Osteocyte (in vitro differentiated cells): Measurements from ENCODE around the gene IRX2. TPM values are rescaled to one million over a fixed set of nuclear protein-coding genes. Genes with fewer than 3 reads are reported as not detected.

Experiments used
- DNase-seq: peaks from one replicate; pipeline ENCODE4 v3.0.0; 2021; ENCODE audit warnings: mixed read lengths; ENCODE audit not compliant: unreplicated experiment; ENCODE audit errors: extremely low spot score
- H3K27ac Mint-ChIP-seq: one replicate; pipeline ENCODE4 v1.8.0; 2021; ENCODE audit warnings: mild to moderate bottlenecking, mixed read lengths; ENCODE audit not compliant: unreplicated experiment
- H3K27me3 Mint-ChIP-seq: one replicate; pipeline ENCODE4 v1.8.0; 2021; ENCODE audit warnings: mixed read lengths; ENCODE audit not compliant: unreplicated experiment
- H3K36me3 Mint-ChIP-seq: one replicate; pipeline ENCODE4 v1.8.0; 2021; ENCODE audit warnings: mixed read lengths; ENCODE audit not compliant: unreplicated experiment
- H3K4me1 Mint-ChIP-seq: one replicate; pipeline ENCODE4 v1.8.0; 2021; ENCODE audit warnings: mixed read lengths; ENCODE audit not compliant: unreplicated experiment
- H3K4me3 Mint-ChIP-seq: one replicate; pipeline ENCODE4 v1.8.0; 2021; ENCODE audit warnings: mild to moderate bottlenecking, moderate library complexity, mixed read lengths; ENCODE audit not compliant: unreplicated experiment
- H3K9me3 Mint-ChIP-seq: one replicate; pipeline ENCODE4 v1.8.0; 2021; ENCODE audit warnings: mixed read lengths; ENCODE audit not compliant: unreplicated experiment
- total RNA-seq: library from RNA; stranded (reverse); gene quantifications from 2 replicates; pipeline ENCODE4 v1.2.1, GENCODE V29; 2021
- TF ChIP-seq, protein P1 (sequence below): fragments of 200-600 bp; sonication (generic); IDR thresholded peaks from 2 replicates; pipeline ENCODE4 v1.5.0; 2021; ENCODE audit warnings: antibody characterized with exemption, mild to moderate bottlenecking, moderate library complexity

Gene IRX2
- total RNA-seq, 1 donor from 2014 or later: 17.1 TPM

DNA sequence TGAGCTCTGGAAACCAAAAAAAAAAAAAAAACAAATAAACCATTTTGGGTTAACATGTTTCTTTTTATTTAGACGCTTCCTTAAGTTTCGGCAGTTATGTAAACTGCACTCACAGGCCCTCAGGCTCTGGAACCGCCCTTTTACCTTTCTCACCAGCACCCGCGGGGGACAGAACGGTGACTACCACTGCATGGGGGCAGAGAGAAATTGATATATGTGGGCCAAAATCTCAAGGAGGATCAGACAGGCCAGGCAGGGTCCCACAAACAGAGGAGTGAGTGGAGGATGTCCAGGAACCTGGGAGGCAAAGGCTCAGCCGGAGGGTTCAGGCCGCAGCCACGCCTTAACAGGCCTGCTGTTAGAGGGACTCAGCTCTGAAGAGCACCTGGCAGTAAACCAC is 54.4 kb downstream of the IRX2 start:
- TF ChIP-seq, protein P1, sequence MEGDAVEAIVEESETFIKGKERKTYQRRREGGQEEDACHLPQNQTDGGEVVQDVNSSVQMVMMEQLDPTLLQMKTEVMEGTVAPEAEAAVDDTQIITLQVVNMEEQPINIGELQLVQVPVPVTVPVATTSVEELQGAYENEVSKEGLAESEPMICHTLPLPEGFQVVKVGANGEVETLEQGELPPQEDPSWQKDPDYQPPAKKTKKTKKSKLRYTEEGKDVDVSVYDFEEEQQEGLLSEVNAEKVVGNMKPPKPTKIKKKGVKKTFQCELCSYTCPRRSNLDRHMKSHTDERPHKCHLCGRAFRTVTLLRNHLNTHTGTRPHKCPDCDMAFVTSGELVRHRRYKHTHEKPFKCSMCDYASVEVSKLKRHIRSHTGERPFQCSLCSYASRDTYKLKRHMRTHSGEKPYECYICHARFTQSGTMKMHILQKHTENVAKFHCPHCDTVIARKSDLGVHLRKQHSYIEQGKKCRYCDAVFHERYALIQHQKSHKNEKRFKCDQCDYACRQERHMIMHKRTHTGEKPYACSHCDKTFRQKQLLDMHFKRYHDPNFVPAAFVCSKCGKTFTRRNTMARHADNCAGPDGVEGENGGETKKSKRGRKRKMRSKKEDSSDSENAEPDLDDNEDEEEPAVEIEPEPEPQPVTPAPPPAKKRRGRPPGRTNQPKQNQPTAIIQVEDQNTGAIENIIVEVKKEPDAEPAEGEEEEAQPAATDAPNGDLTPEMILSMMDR: no peak
- Mint-ChIP-seq H3K27ac (no peak overlapping the region), H3K4me1 (no peaks in the 10 kb centered on the region), H3K36me3 (no peaks in the 10 kb centered on the region), H3K4me3 (no peak overlapping the region), H3K9me3 (peaks cover 43% of the 10 kb centered on the region), H3K27me3 (no peaks in the 10 kb centered on the region)
- peak; percentile 73 for DNase-seq
